Panc1 (cell line): Measurements from ENCODE around the gene MIEN1. TPM values are rescaled to one million over a fixed set of nuclear protein-coding genes. Genes with fewer than 3 reads are reported as not detected.

ENCODE experiments used
- ATAC-seq: fragments of 200-7000 bp; cut with Tn5 transposase; 2 replicates; pipeline ENCODE4 v1.9.1; 2020; ENCODE audit warnings: mild to moderate bottlenecking, moderate library complexity
- BruUV-seq: library from RNA; stranded (reverse); fragments of 400-500 nt; replicated peaks from 2 replicates; lab custom pipeline; 2021; lab: Mats Ljungman, UMichigan
- CTCF ChIA-PET: fragments of 300-600 bp; sonication (Branson Sonifier 250); formaldehyde crosslinking; loops from one replicate; lab custom pipeline; 2022; ENCODE audit warnings: antibody characterized with exemption; lab: Charles Lee
- POLR2A ChIA-PET: fragments of 300-600 bp; sonication (Branson Sonifier 250); formaldehyde crosslinking; loops from one replicate; lab custom pipeline; 2022; ENCODE audit warnings: antibody characterized with exemption; lab: Charles Lee
- DNase-seq: peaks from one replicate; pipeline ENCODE4 v3.0.0-alpha.2; 2010; ENCODE audit warnings: low read depth, low spot score
- H3K27ac ChIP-seq: 2 replicates; pipeline ENCODE4 v1.5.1; 2011; ENCODE audit warnings: mild to moderate bottlenecking, low read length, inconsistent platforms
- H3K27me3 ChIP-seq: fragments of 200-500 bp; sonication (Bioruptor generic); 2 replicates; pipeline ENCODE4 v1.6.0; 2014; ENCODE audit warnings: low read length, inconsistent platforms; ENCODE audit not compliant: control insufficient read depth, insufficient read depth
- H3K36me3 ChIP-seq: fragments of 200-500 bp; sonication (Bioruptor generic); 2 replicates; pipeline ENCODE4 v1.5.1; 2014; ENCODE audit warnings: inconsistent platforms, mild to moderate bottlenecking, low read length, moderate library complexity; ENCODE audit not compliant: control insufficient read depth, insufficient read depth
- H3K4me1 ChIP-seq: 2 replicates; pipeline ENCODE4 v1.5.1; 2011; ENCODE audit warnings: inconsistent platforms, mild to moderate bottlenecking, low read length, moderate library complexity; ENCODE audit not compliant: control insufficient read depth, insufficient read depth
- H3K4me3 ChIP-seq, 2 experiments: 2 replicates each; pipeline ENCODE4 v1.5.1; 2011 to 2012; ENCODE audit warnings: low read depth in 2 of 2, low read length in 2 of 2, mild to moderate bottlenecking in 2 of 2, inconsistent platforms in 1 of 2, moderate library complexity in 1 of 2
- H3K9me3 ChIP-seq: fragments of 200-500 bp; sonication (Bioruptor generic); 2 replicates; pipeline ENCODE4 v1.5.1; 2014; ENCODE audit warnings: low read depth, mild to moderate bottlenecking, inconsistent platforms, low read length, moderate library complexity; ENCODE audit not compliant: control insufficient read depth, insufficient read depth
- REST ChIP-seq, 2 experiments: IDR thresholded peaks; 2 replicates each; pipeline ENCODE4 v1.6.1; 2011 to 2012; ENCODE audit warnings: low read depth in 2 of 2, control low read depth in 1 of 2, low read length in 1 of 2, mild to moderate bottlenecking in 1 of 2, moderate library complexity in 1 of 2; ENCODE audit not compliant: insufficient read depth in 1 of 2
- in situ Hi-C: cut with HindIII; loops from 2 replicates; pipeline ENCODE4 v1.10.0; 2016; ENCODE audit warnings: low sequenced_read_pairs, low pct_unique_long_range_greater_than_20kb
- intact Hi-C: fragments of 100-400 bp; cut with micrococcal nuclease; formaldehyde crosslinking; loops from one replicate; pipeline ENCODE4 v1.10.0; 2022; ENCODE audit not compliant: unreplicated experiment
- total RNA-seq: library from RNA; stranded (reverse); gene quantifications from one replicate; pipeline ENCODE4 v1.2.1, GENCODE V29; 2021; ENCODE audit not compliant: unreplicated experiment
- TF ChIP-seq, protein P1 (sequence below): fragments of 450-650 bp; IDR thresholded peaks from 2 replicates; pipeline ENCODE4 v1.5.1; 2017; ENCODE audit warnings: mild to moderate bottlenecking

The MIEN1 gene
- total RNA-seq, 1 experiment from 2014 or later: 103 TPM

- BruUV-seq: no TSS peak
- DNase-seq: no peak
- peaks cover 50% of the 10 kb centered on the region for H3K4me1 ChIP-seq
- peaks cover 3% of the 10 kb centered on the region; the same call in 1 of the 2 replicates for H3K36me3 ChIP-seq
- no peak overlapping the region for H3K27ac ChIP-seq
- no peaks in the 10 kb centered on the region for H3K27me3 ChIP-seq
- H3K4me3 ChIP-seq: peak overlapping the region in 1 of 2 experiments; percentile 70; a peak in 2 of 4 replicates
- no peaks in the 10 kb centered on the region for H3K9me3 ChIP-seq
- ATAC-seq: no peak
- TF ChIP-seq, protein P1, sequence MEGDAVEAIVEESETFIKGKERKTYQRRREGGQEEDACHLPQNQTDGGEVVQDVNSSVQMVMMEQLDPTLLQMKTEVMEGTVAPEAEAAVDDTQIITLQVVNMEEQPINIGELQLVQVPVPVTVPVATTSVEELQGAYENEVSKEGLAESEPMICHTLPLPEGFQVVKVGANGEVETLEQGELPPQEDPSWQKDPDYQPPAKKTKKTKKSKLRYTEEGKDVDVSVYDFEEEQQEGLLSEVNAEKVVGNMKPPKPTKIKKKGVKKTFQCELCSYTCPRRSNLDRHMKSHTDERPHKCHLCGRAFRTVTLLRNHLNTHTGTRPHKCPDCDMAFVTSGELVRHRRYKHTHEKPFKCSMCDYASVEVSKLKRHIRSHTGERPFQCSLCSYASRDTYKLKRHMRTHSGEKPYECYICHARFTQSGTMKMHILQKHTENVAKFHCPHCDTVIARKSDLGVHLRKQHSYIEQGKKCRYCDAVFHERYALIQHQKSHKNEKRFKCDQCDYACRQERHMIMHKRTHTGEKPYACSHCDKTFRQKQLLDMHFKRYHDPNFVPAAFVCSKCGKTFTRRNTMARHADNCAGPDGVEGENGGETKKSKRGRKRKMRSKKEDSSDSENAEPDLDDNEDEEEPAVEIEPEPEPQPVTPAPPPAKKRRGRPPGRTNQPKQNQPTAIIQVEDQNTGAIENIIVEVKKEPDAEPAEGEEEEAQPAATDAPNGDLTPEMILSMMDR: no peak
- TF ChIP-seq REST (IDR thresholded peaks at IDR 0.05; ENCODE audit: insufficient read depth in 1 of 2, low read depth in 2 of 2, low read length in 1 of 2): no peak
- intact Hi-C loops: no loop called here
- CTCF ChIA-PET: interaction anchor here (0.6 kb wide), 1 partner anchor 26 kb away, joined by 7 read pairs; no protein-coding TSS in a partner anchor
- in situ Hi-C loops: no loop called here
- POLR2A ChIA-PET: no interaction called here
Observed at GRCh38 chr17:39701784-39702422, 28.4 kb downstream of the MIEN1 start.

GRCh38 chr17:39701012-39701783, 29.1 kb downstream of the MIEN1 start:
- peak overlapping the region; percentile 70 to 78 for H3K4me3 ChIP-seq
- H3K4me1 ChIP-seq: peaks cover 50% of the 10 kb centered on the region
- ATAC-seq (0 out of 2 replicates have a peak, but pooled peaks have one; percentile 8), DNase-seq (no peak)
- ChIA-PET POLR2A (interaction anchor here (0.6 kb wide), 1 partner anchor 17 kb away, joined by 6 read pairs; no protein-coding TSS in a partner anchor), CTCF (interaction anchor here (1.1 kb wide), 1 partner anchor 28 kb away, joined by 3 read pairs; no protein-coding TSS in a partner anchor)
- intact Hi-C loops (no loop called here), in situ Hi-C loops (no loop called here)
- no peaks in the 10 kb centered on the region for H3K9me3 ChIP-seq
- no peak for TF ChIP-seq REST (IDR thresholded peaks at IDR 0.05; ENCODE audit: insufficient read depth in 1 of 2, low read depth in 2 of 2, low read length in 1 of 2)
- TF ChIP-seq, protein P1: no peak
- no peaks in the 10 kb centered on the region for H3K27me3 ChIP-seq
- peak overlapping the region; percentile 26; the same call in 1 of the 2 replicates for H3K27ac ChIP-seq
- BruUV-seq: no TSS peak
- H3K36me3 ChIP-seq: peaks cover 3% of the 10 kb centered on the region; the same call in 1 of the 2 replicates
